GM23338 (cell line): ENCODE measurements around the gene RHOV. TPM values are rescaled to one million over a fixed set of nuclear protein-coding genes. Genes with fewer than 3 reads are reported as not detected.

Source experiments
- ATAC-seq: fragments of 200-7000 bp; cut with Tn5 transposase; 3 replicates; pipeline ENCODE4 v1.9.1; 2020
- DNase-seq: peaks from one replicate; pipeline ENCODE4 v3.0.0-alpha.2; 2015; ENCODE audit warnings: low spot score
- H2AFZ ChIP-seq: fragments of 200-600 bp; sonication (generic); 2 replicates; pipeline ENCODE4 v1.8.0; 2016; ENCODE audit warnings: antibody characterized with exemption, mild to moderate bottlenecking, moderate library complexity
- H3F3A ChIP-seq: fragments of 200-600 bp; sonication (generic); replicated peaks from 2 replicates; pipeline ENCODE4 v1.8.0; 2017; ENCODE audit warnings: antibody characterized with exemption, mixed run types, low read depth
- H3K27ac ChIP-seq: fragments of 200-600 bp; sonication (generic); 2 replicates; pipeline ENCODE4 v1.6.1; 2016; ENCODE audit warnings: low read depth
- H3K27me3 ChIP-seq: fragments of 200-600 bp; sonication (generic); 2 replicates; pipeline ENCODE4 v1.8.0; 2016; ENCODE audit warnings: mild to moderate bottlenecking, mixed run types, moderate library complexity; ENCODE audit not compliant: insufficient read depth
- H3K36me3 ChIP-seq: fragments of 200-600 bp; sonication (generic); 2 replicates; pipeline ENCODE4 v1.8.0; 2016; ENCODE audit warnings: mild to moderate bottlenecking; ENCODE audit not compliant: insufficient read depth
- H3K4me1 ChIP-seq: fragments of 200-600 bp; sonication (generic); 2 replicates; pipeline ENCODE4 v1.8.0; 2016; ENCODE audit warnings: mild to moderate bottlenecking, moderate library complexity; ENCODE audit not compliant: insufficient read depth
- H3K4me2 ChIP-seq: fragments of 200-600 bp; sonication (generic); 2 replicates; pipeline ENCODE4 v1.7.1; 2017; ENCODE audit warnings: mixed run types
- H3K4me3 ChIP-seq: fragments of 200-600 bp; sonication (generic); 2 replicates; pipeline ENCODE4 v1.6.1; 2016; ENCODE audit warnings: mixed run types
- H3K79me2 ChIP-seq: fragments of 200-600 bp; sonication (generic); replicated peaks from 2 replicates; pipeline ENCODE4 v1.8.0; 2017; ENCODE audit warnings: mild to moderate bottlenecking; ENCODE audit not compliant: insufficient read depth
- H3K9me2 ChIP-seq: fragments of 200-600 bp; sonication (generic); 2 replicates; pipeline ENCODE4 v1.8.0; 2017; ENCODE audit not compliant: insufficient read depth
- H4K20me1 ChIP-seq: fragments of 200-600 bp; sonication (generic); replicated peaks from 2 replicates; pipeline ENCODE4 v1.8.0; 2017; ENCODE audit warnings: mild to moderate bottlenecking; ENCODE audit not compliant: insufficient read depth
- H3K27ac Mint-ChIP-seq: 2 replicates; pipeline ENCODE4 v1.8.0; 2020; ENCODE audit warnings: inconsistent platforms, mild to moderate bottlenecking, moderate library complexity, mixed read lengths
- H3K27me3 Mint-ChIP-seq: 3 replicates; pipeline ENCODE4 v1.8.0; 2022; ENCODE audit warnings: low read depth, mild to moderate bottlenecking, moderate library complexity, mixed read lengths, inconsistent platforms; ENCODE audit not compliant: insufficient read depth, poor library complexity
- H3K36me3 Mint-ChIP-seq: 3 replicates; pipeline ENCODE4 v1.8.0; 2021; ENCODE audit warnings: low read depth, mild to moderate bottlenecking, inconsistent platforms, moderate library complexity, mixed read lengths
- H3K4me1 Mint-ChIP-seq: 3 replicates; pipeline ENCODE4 v1.8.0; 2020; ENCODE audit warnings: mild to moderate bottlenecking, inconsistent platforms, mixed read lengths
- H3K4me3 Mint-ChIP-seq: 3 replicates; pipeline ENCODE4 v1.8.0; 2021; ENCODE audit warnings: moderate library complexity, mild to moderate bottlenecking, inconsistent platforms, mixed read lengths
- H3K9me3 Mint-ChIP-seq: 3 replicates; pipeline ENCODE4 v1.8.0; 2020; ENCODE audit warnings: moderate library complexity, mild to moderate bottlenecking, inconsistent platforms, mixed read lengths
- CREB1 ChIP-seq: fragments of 250-450 bp; sonication (Bioruptor Pico); IDR thresholded peaks from 2 replicates; pipeline ENCODE4 v1.5.0; 2020; ENCODE audit warnings: low read depth, mild to moderate bottlenecking, moderate library complexity
- ETS1 ChIP-seq: IDR thresholded peaks from 2 replicates; pipeline ENCODE4 v1.6.1; 2016; ENCODE audit warnings: antibody characterized with exemption
- EZH2phosphoT487 ChIP-seq: fragments of 200-600 bp; sonication (generic); IDR thresholded peaks from one replicate; pipeline ENCODE4 v1.8.1; 2018; ENCODE audit warnings: antibody characterized with exemption; ENCODE audit not compliant: unreplicated experiment
- JUNB ChIP-seq: IDR thresholded peaks from one replicate; pipeline ENCODE4 v1.6.1; 2016; ENCODE audit warnings: antibody characterized with exemption; ENCODE audit not compliant: unreplicated experiment
- POLR2AphosphoS5 ChIP-seq: IDR thresholded peaks from 2 replicates; pipeline ENCODE4 v1.6.1; 2016; ENCODE audit warnings: antibody characterized with exemption, low read depth
- STAT1 ChIP-seq: IDR thresholded peaks from one replicate; pipeline ENCODE4 v1.6.1; 2016; ENCODE audit warnings: antibody characterized with exemption; ENCODE audit not compliant: unreplicated experiment
- ZNF462 ChIP-seq: fragments of 250-450 bp; sonication (Bioruptor Pico); IDR thresholded peaks from 2 replicates; pipeline ENCODE4 v1.5.0; 2020; ENCODE audit warnings: mild to moderate bottlenecking, moderate library complexity
- polyA plus RNA-seq: library from polyadenylated mRNA; unstranded; fragments of >200 nt; fragmentation: Nextera tagmentation; extraction: Ambion mirVana; gene quantifications from 2 replicates; pipeline ENCODE4 v1.2.1, GENCODE V29; 2016
- total RNA-seq: library from RNA; depleted of rRNA; stranded (reverse); fragments of >200 nt; shearing (Covaris generic); gene quantifications from 2 replicates; pipeline ENCODE4 v1.2.3, GENCODE V29; 2014

The RHOV gene
- total and polyA plus RNA-seq, 2 experiments from 2014 or later: 4.4 to 4.7 TPM

GRCh38 chr15:40831861-40832260 lies 42.2 kb downstream of the RHOV start (continued):
- TF ChIP-seq ZNF462 (no peak), CREB1 (CRISPR knock-in tag) (no peak)

- Mint-ChIP-seq H3K9me3 (no peaks in the 10 kb centered on the region), H3K27me3 (no peaks in the 10 kb centered on the region), H3K27ac (no peak overlapping the region), H3K36me3 (no peaks in the 10 kb centered on the region; the same call in 2 of the 3 replicates), H3K4me3 (no peak overlapping the region), H3K4me1 (peaks cover 6% of the 10 kb centered on the region; the same call in 2 of the 3 replicates)
- Histone ChIP-seq H3K4me2 (peak overlapping the region; percentile 29; the same call in 1 of the 2 replicates), H3K4me1 (no peaks in the 10 kb centered on the region), H3K27ac (no peak overlapping the region), H3F3A (no peaks in the 10 kb centered on the region), H3K79me2 (no peaks in the 10 kb centered on the region), H2AFZ (peak overlapping the region; percentile 47; the same call in 1 of the 2 replicates), H4K20me1 (no peaks in the 10 kb centered on the region), H3K27me3 (no peaks in the 10 kb centered on the region), H3K4me3 (no peak overlapping the region), H3K36me3 (no peaks in the 10 kb centered on the region), H3K9me2 (no peaks in the 10 kb centered on the region)
- TF ChIP-seq EZH2phosphoT487: no peak
- TF ChIP-seq POLR2AphosphoS5: no peak
- TF ChIP-seq JUNB: no peak
- no peak for TF ChIP-seq STAT1
- TF ChIP-seq ETS1: no peak
- DNase-seq: no peak
- peak; percentile 61 for ATAC-seq
Measured at GRCh38 chr15:40830884-40831283, 43.1 kb downstream of the RHOV start.
